ENCODE data around the gene ADARB2. TPM values are rescaled to one million over a fixed set of nuclear protein-coding genes. Genes with fewer than 3 reads are reported as not detected.

ADARB2 gene
- total RNA-seq, 3 donors from 2014 or later (not counting 1 experiment from before 2014, with no cell fraction given), result 0.27 to 0.78 (median 0.40) TPM

- no peaks in the 10 kb centered on the region for H3K36me3 Mint-ChIP-seq
- H3K36me3 ChIP-seq (ENCODE audit: control insufficient read depth, insufficient read depth, low read length), result no peaks in the 10 kb centered on the region
- no peaks in the 10 kb centered on the region for H3K9me3 Mint-ChIP-seq
- peaks cover 0 to 13% of the 10 kb centered on the region in 2 donors for H3K27me3 Mint-ChIP-seq (ENCODE audit: low read depth in 2 of 2)
- intact Hi-C loops (cut with micrococcal nuclease), result no loop called here
- no peaks in the 10 kb centered on the region for H3K4me1 ChIP-seq (ENCODE audit: control insufficient read depth, insufficient read depth, low read length)
- no peaks in the 10 kb centered on the region for H3K9me3 ChIP-seq (ENCODE audit: control insufficient read depth, insufficient read depth, low read length)
- H3K4me3 Mint-ChIP-seq, result no peak overlapping the region
- WGBS (ENCODE audit: insufficient coverage), result 87% methylated on average over 7 of the region's 7 CpGs
- no peak overlapping the region for H3K27ac ChIP-seq (ENCODE audit: low read length)
- no peak overlapping the region for H3K27ac Mint-ChIP-seq
- H3K4me3 ChIP-seq (ENCODE audit: low read length), result no peak overlapping the region
- no peaks in the 10 kb centered on the region for H3K4me1 Mint-ChIP-seq
- no peak for TF ChIP-seq CTCF (IDR thresholded peaks at IDR 0.05)
- ATAC-seq (no peak), DNase-seq (no peak)
- H3K27me3 ChIP-seq (ENCODE audit: control insufficient read depth, insufficient read depth, low read length), result no peaks in the 10 kb centered on the region
Measured at GRCh38 chr10:1638889-1639419, 98.4 kb downstream of the ADARB2 start.

- 69% methylated on average over 11 of the region's 11 CpGs for WGBS (ENCODE audit: insufficient coverage)
- Mint-ChIP-seq H3K36me3 (no peaks in the 10 kb centered on the region), H3K27me3 (ENCODE audit: low read depth in 2 of 2) (peaks cover 0 to 13% of the 10 kb centered on the region in 2 donors)
Measured at GRCh38 chr10:1635340-1635739, 102.0 kb downstream of the ADARB2 start.

GRCh38 chr10:1634239-1634638 is 103.1 kb downstream of the ADARB2 start:
- H3K9me3 ChIP-seq (ENCODE audit: control insufficient read depth, insufficient read depth, low read length), result no peaks in the 10 kb centered on the region
- Mint-ChIP-seq H3K27ac (no peak overlapping the region), H3K27me3 (ENCODE audit: low read depth in 2 of 2) (peaks cover 0 to 13% of the 10 kb centered on the region in 2 donors), H3K4me1 (no peaks in the 10 kb centered on the region), H3K4me3 (no peak overlapping the region), H3K36me3 (no peaks in the 10 kb centered on the region), H3K9me3 (no peaks in the 10 kb centered on the region)
- H3K4me3 ChIP-seq (ENCODE audit: low read length), result no peak overlapping the region
- TF ChIP-seq CTCF (IDR thresholded peaks at IDR 0.05), result no peak
- WGBS (ENCODE audit: insufficient coverage), result 80% methylated on average over 4 of the region's 5 CpGs
- intact Hi-C loops (cut with micrococcal nuclease), result no loop called here
- H3K27ac ChIP-seq (ENCODE audit: low read length), result no peak overlapping the region
- H3K4me1 ChIP-seq (ENCODE audit: control insufficient read depth, insufficient read depth, low read length), result no peaks in the 10 kb centered on the region
- H3K27me3 ChIP-seq (ENCODE audit: control insufficient read depth, insufficient read depth, low read length), result no peaks in the 10 kb centered on the region
- DNase-seq (no peak), ATAC-seq (no peak)
- H3K36me3 ChIP-seq (ENCODE audit: control insufficient read depth, insufficient read depth, low read length), result no peaks in the 10 kb centered on the region

More at GRCh38 chr10:1635340-1635739, 102.0 kb downstream of the ADARB2 start:
- Mint-ChIP-seq H3K4me1 (no peaks in the 10 kb centered on the region), H3K9me3 (no peaks in the 10 kb centered on the region), H3K4me3 (no peak overlapping the region), H3K27ac (no peak overlapping the region)
- intact Hi-C loops (cut with micrococcal nuclease), result no loop called here
- no peak for TF ChIP-seq CTCF (IDR thresholded peaks at IDR 0.05)
- Histone ChIP-seq H3K27ac (ENCODE audit: low read length) (no peak overlapping the region), H3K36me3 (ENCODE audit: control insufficient read depth, insufficient read depth, low read length) (no peaks in the 10 kb centered on the region), H3K4me3 (ENCODE audit: low read length) (no peak overlapping the region), H3K9me3 (ENCODE audit: control insufficient read depth, insufficient read depth, low read length) (no peaks in the 10 kb centered on the region), H3K4me1 (ENCODE audit: control insufficient read depth, insufficient read depth, low read length) (no peaks in the 10 kb centered on the region), H3K27me3 (ENCODE audit: control insufficient read depth, insufficient read depth, low read length) (no peaks in the 10 kb centered on the region)
- ATAC-seq (no peak), DNase-seq (no peak)

GRCh38 chr10:1633783-1634182 is 103.5 kb downstream of the ADARB2 start:
- no peak overlapping the region for H3K4me3 ChIP-seq (ENCODE audit: low read length)
- ATAC-seq, result no peak
- Mint-ChIP-seq H3K27me3 (ENCODE audit: low read depth in 2 of 2) (peaks cover 0 to 13% of the 10 kb centered on the region in 2 donors), H3K27ac (no peak overlapping the region), H3K9me3 (no peaks in the 10 kb centered on the region), H3K36me3 (no peaks in the 10 kb centered on the region), H3K4me1 (no peaks in the 10 kb centered on the region), H3K4me3 (no peak overlapping the region)
- H3K27me3 ChIP-seq (ENCODE audit: control insufficient read depth, insufficient read depth, low read length), result no peaks in the 10 kb centered on the region
- DNase-seq, result no peak
- H3K4me1 ChIP-seq (ENCODE audit: control insufficient read depth, insufficient read depth, low read length), result no peaks in the 10 kb centered on the region
- H3K9me3 ChIP-seq (ENCODE audit: control insufficient read depth, insufficient read depth, low read length), result no peaks in the 10 kb centered on the region
- intact Hi-C loops (cut with micrococcal nuclease), result no loop called here
- H3K27ac ChIP-seq (ENCODE audit: low read length), result no peak overlapping the region
- no peak for TF ChIP-seq CTCF (IDR thresholded peaks at IDR 0.05)
- WGBS (ENCODE audit: insufficient coverage), result 82% methylated on average over 13 of the region's 13 CpGs
- H3K36me3 ChIP-seq (ENCODE audit: control insufficient read depth, insufficient read depth, low read length), result no peaks in the 10 kb centered on the region
